ENCODE data around the gene KCMF1. TPM values are rescaled to one million over a fixed set of nuclear protein-coding genes. Genes with fewer than 3 reads are reported as not detected.

The KCMF1 gene
- total and polyA plus RNA-seq, 4 donors, result 10.5 to 45.4 (median 23.1) TPM

GRCh38 chr2:84962917-84963316 is 8.0 kb upstream of the KCMF1 start:
- Histone ChIP-seq H3K27me3 (ENCODE audit: control insufficient read depth in 4 of 4, insufficient read depth in 4 of 4, low read length in 3 of 4) (no peaks in the 10 kb centered on the region), H3K27ac (ENCODE audit: low read depth in 1 of 2, low read length in 2 of 2) (peak overlapping the region in 1 of 2 donors; percentile 73), H3K9ac (ENCODE audit: low read depth in 1 of 2, low read length in 2 of 2) (no peak overlapping the region), H3K9me3 (ENCODE audit: control insufficient read depth in 4 of 4, low read length in 3 of 4) (no peaks in the 10 kb centered on the region), H3K4me3 (ENCODE audit: low read depth in 1 of 3, low read length in 3 of 3) (no peak overlapping the region), H3K4me1 (ENCODE audit: control insufficient read depth in 4 of 4, insufficient read depth in 4 of 4, low read length in 3 of 4) (peaks cover 2 to 23% (median 15%) of the 10 kb centered on the region in 4 donors), H3K36me3 (ENCODE audit: control insufficient read depth in 4 of 4, insufficient read depth in 3 of 4, low read depth in 1 of 4, low read length in 3 of 4) (peaks cover 0 to 1% (median 0%) of the 10 kb centered on the region in 4 donors)
- TF ChIP-seq REST (IDR thresholded peaks at IDR 0.05) (no peak), SP1 (IDR thresholded peaks at IDR 0.05) (no peak), ATF3 (IDR thresholded peaks at IDR 0.05) (no peak), JUND (IDR thresholded peaks at IDR 0.05) (no peak), RXRA (IDR thresholded peaks at IDR 0.05) (no peak), ZBTB33 (IDR thresholded peaks at IDR 0.05) (no peak), CTCF (IDR thresholded peaks at IDR 0.05; ENCODE audit: low read depth, low read length, missing input control) (no peak), GABPA (IDR thresholded peaks at IDR 0.05 in 1 of 2, conservative IDR thresholded peaks at IDR 0.05 in 1 of 2) (no peak), RAD21 (IDR thresholded peaks at IDR 0.05) (no peak), EGR1 (IDR thresholded peaks at IDR 0.05; ENCODE audit: low read depth in 2 of 2) (no peak)
- no peak for DNase-seq (ENCODE audit: low spot score)
- 86% methylated on average over 4 of the region's 4 CpGs for WGBS

- Histone ChIP-seq H3K4me3 (ENCODE audit: low read depth in 1 of 3, low read length in 3 of 3) (no peak overlapping the region), H3K36me3 (ENCODE audit: control insufficient read depth in 4 of 4, insufficient read depth in 3 of 4, low read depth in 1 of 4, low read length in 3 of 4) (peaks cover 0 to 2% (median 0%) of the 10 kb centered on the region in 4 donors), H3K9me3 (ENCODE audit: control insufficient read depth in 4 of 4, low read length in 3 of 4) (no peaks in the 10 kb centered on the region), H3K4me1 (ENCODE audit: control insufficient read depth in 4 of 4, insufficient read depth in 4 of 4, low read length in 3 of 4) (peaks cover 2 to 23% (median 16%) of the 10 kb centered on the region in 4 donors), H3K9ac (ENCODE audit: low read depth in 1 of 2, low read length in 2 of 2) (no peak overlapping the region), H3K27me3 (ENCODE audit: control insufficient read depth in 4 of 4, insufficient read depth in 4 of 4, low read length in 3 of 4) (no peaks in the 10 kb centered on the region), H3K27ac (ENCODE audit: low read depth in 1 of 2, low read length in 2 of 2) (peak overlapping the region; percentile 71 to 73)
- no peak for DNase-seq (ENCODE audit: low spot score)
- 25% methylated on average over 2 of the region's 2 CpGs for WGBS
- TF ChIP-seq TAF1 (conservative IDR thresholded peaks at IDR 0.05), result no peak
- no peak for TF ChIP-seq EGR1 (IDR thresholded peaks at IDR 0.05; ENCODE audit: low read depth in 2 of 2)
- no peak for TF ChIP-seq CTCF (IDR thresholded peaks at IDR 0.05; ENCODE audit: low read depth, low read length, missing input control)
- TF ChIP-seq FOXA1 (IDR thresholded peaks at IDR 0.05), result no peak
- TF ChIP-seq MAX (IDR thresholded peaks at IDR 0.05), result no peak
- TF ChIP-seq HNF4G (IDR thresholded peaks at IDR 0.05), result no peak
- no peak for TF ChIP-seq SP1 (IDR thresholded peaks at IDR 0.05)
- TF ChIP-seq RXRA (IDR thresholded peaks at IDR 0.05), result no peak
- no peak for TF ChIP-seq ATF3 (IDR thresholded peaks at IDR 0.05)
- no peak for TF ChIP-seq NR2F2 (IDR thresholded peaks at IDR 0.05)
- no peak for TF ChIP-seq GABPA (IDR thresholded peaks at IDR 0.05 in 1 of 2, conservative IDR thresholded peaks at IDR 0.05 in 1 of 2)
- no peak for TF ChIP-seq HNF4A (conservative IDR thresholded peaks at IDR 0.05)
- no peak for TF ChIP-seq JUND (IDR thresholded peaks at IDR 0.05)
- no peak for TF ChIP-seq RAD21 (IDR thresholded peaks at IDR 0.05)
- no peak for TF ChIP-seq FOXA2 (IDR thresholded peaks at IDR 0.05)
- no peak for TF ChIP-seq YY1 (IDR thresholded peaks at IDR 0.05)
- no peak for TF ChIP-seq ZBTB33 (IDR thresholded peaks at IDR 0.05)
Observed at GRCh38 chr2:84963323-84963691, 7.7 kb upstream of the KCMF1 start.
